Muscle of arm (tissue), 12 donors: ENCODE data around the gene MCM7. TPM values are rescaled to one million over a fixed set of nuclear protein-coding genes. Genes with fewer than 3 reads are reported as not detected.

Experiments
- DNase-seq: peaks from one replicate; pipeline ENCODE4 v3.0.0-alpha.2; 2013
- polyA plus RNA-seq, 12 donors: library from polyadenylated mRNA; unstranded; fragments of 120-200 nt; gene quantifications; one replicate each; pipeline ENCODE4 v1.2.1, GENCODE V29; 2013; ENCODE audit not compliant: insufficient read length in 12 of 12

MCM7 gene
- polyA plus RNA-seq, 12 donors: 55.3 to 95.5 (median 71.4) TPM; not detected in 1

DNA sequence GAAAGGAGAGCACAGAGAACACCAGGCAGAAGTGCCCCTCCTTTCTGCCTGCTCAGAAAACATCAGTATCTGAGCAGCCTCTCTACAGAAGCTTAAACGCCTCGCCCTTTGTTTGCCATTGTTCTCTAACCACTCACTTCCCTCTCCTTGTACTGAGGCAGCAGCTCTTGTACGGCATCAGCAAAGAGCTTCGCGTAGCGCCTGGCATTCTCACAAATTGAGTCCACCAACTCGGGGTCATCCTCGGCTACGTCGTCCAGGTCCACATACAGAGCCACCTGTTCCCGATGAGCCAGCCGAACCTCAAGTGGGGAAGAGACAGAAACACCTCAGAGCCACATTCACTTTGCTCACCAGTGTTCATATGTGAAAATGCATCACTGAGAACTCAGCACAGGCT lies 1.7 kb downstream of the MCM7 start:
- no peak for DNase-seq

DNA sequence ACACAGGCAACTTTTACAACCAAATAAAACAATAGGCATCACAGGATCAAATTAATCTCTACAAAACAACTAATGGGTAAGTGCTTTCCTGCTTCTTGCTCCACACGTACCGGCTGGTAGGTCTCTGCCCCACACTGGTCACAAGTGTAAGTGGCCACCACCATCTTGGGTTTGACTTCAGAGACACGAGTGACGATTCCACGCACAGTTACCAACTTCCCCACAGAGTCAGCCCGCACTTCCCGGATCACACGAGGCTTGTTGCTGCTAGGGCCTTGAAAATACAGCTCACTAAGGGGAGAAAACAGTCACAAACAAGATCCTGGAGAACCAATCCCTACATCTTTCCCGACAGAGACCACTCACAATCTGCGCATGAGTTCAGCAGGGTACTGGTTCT lies 2.3 kb downstream of the MCM7 start:
- DNase-seq: no peak

DNA sequence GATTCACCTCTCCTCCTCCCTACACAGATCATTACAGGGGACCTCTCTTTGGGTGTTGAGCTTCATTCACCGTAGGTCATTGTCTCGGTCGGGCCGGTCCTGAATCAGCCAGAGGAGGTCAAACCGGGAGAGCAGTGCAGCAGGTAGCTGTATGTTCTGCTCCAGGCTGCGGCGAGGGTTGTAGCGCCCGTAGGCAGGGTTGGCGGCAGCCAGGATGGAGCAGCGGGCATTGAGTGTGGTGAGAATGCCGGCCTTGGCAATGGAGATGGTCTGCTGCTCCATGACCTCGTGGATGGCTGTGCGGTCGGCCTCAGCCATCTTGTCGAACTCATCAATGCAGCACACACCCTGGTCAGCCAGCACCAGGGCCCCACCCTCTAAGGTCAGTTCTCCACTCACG lies 5.5 kb downstream of the MCM7 start:
- no peak for DNase-seq

DNA sequence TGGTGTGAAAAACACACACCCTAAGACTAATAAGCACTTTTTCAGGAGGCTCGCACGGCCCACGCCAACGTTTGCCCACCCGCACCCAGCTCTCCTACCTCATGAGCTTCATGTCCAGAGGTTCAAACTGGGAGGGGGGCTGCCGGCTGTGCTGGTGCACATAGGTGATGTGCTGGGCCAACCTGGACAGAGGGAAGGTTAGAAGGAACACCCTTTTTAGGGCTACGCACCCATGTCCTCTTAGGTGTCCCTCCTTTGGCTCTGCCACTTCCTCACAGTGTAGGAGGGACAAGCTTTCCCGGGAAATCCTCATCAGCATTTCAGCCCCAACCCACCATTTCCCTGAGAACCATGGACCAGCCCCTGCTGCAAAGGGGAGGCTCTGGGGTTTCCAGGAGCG lies 5.9 kb downstream of the MCM7 start:
- no peak for DNase-seq

DNA sequence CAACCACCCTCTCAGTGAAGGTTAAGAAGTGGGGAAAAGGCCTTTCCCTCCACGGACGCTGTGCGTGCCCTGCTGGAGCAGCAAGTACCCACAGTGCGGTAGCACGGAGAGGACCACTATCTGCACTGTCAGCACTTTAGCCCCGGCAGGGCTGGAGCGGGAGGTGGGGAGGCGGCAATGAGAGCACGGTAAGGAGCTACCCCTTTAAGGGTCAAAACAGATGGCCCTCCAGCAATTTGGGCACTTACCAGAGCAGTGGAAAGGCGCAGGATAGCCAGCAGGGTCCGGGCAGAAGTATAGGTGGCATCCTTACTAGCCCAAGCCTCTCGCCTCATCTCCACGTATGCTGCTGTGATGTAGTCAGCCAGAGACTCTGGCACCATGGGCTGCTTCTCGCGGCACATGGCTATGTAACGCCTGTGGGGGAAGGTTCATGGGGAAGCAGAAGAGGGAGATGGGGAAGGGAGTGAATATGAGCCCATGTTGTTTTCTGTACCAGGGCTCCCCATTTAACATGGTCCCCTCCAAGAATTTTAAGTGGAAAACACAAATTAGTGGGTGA lies 7.2 kb downstream of the MCM7 start:
- DNase-seq: no peak

DNA sequence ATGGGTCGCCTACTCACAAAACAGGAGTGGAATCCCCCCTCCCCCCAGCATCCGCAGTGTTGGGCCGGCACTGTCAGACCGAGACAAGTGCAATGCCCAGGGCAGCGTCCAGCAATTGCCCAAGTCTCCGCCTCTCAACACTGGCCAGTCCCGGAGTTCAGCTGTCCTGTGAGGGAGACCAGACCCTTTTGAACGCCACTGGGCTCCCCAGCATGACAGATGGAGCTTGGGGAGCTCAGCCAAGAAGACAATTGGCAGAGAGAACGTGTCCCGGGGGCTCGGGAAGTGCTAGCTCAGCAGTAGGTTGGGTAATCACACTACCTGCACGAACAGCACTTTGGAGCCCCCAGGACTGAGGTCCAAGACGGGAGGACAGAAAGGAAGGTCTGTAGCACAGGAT lies 7.7 kb downstream of the MCM7 start:
- DNase-seq: no peak

DNA sequence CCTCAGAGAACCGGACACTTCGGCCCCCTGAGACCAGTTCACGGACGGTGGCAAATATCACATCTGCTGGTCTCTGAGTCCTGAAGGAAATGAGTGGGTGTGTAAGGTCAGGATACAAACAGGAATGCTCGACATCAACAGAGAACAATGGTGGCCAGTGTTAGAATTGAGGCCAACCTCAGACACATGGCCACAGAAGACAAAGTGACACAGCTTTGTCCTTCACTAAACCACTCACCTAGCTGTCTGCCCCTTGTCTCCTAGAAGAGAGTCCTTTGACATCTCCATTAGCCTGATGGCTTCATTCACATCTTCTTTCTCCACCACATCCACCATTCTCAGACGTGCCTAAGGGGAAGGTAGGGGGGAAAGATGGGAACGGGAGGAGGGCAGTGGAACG lies 8.1 kb downstream of the MCM7 start:
- no peak for DNase-seq

DNA sequence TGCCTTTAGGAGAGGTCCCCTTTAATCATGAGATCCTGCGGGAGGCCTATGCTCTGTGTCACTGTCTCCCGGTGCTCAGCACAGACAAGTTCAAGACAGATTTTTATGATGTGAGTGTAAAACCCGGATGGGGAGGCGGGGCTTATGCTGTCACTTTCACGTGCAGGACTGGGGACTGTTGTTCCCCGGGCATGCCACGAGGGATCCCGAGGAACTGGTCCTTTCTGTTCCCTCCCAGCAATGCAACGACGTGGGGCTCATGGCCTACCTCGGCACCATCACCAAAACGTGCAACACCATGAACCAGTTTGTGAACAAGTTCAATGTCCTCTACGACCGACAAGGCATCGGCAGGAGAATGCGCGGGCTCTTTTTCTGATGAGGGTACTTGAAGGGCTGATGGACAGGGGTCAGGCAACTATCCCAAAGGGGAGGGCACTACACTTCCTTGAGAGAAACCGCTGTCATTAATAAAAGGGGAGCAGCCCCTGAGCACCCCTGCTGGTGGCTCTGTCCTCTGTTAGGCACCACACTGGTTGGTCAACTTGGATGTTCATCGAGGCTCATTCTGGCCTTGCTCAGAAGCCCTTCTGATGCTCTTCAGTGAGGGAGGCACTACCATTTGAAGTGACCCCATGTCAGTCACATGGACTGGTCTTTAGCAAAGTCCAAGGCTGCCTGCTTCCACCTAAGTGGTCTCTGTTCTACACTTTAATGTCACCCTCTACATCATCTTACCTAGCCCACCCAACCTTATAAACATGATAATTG lies 9.6 kb downstream of the MCM7 start:
- DNase-seq: no peak

DNA sequence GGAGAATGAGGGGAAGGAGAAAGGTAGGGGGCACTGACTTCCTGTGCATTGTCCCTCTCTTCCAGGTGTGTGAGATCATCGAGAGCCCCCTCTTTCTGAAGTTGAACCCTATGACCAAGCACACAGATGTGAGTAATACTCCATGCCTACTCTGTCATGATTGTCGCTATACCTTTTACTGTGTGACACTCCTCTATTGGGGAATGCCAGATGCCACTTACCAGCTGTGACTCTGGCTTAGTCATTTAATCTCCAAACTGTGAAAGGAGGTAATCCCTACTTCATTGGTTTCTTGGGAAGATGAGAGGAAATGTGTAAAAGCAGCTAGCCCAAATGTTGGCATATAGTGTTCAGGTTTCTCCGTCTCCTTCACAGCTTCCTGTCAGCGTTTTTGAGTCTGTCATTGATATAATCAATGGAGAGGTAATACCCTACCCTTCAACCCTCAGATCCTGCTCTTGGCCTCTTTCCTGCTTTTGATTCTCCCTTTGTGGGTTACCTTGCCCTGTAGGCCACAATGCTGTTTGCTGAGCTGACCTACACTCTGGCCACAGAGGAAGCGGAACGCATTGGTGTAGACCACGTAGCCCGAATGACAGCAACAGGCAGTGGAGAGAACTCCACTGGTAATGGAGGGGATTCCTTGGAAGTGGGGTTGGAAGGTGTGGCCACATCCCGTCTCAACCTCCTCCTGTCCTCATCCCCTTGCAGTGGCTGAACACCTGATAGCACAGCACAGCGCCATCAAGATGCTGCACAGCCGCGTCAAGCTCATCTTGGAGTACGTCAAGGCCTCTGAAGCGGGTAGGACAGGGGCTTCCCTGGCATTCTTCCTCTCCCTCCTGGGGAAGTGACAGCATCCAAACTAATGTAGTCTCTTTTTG lies 10.4 kb downstream of the MCM7 start:
- no peak for DNase-seq

DNA sequence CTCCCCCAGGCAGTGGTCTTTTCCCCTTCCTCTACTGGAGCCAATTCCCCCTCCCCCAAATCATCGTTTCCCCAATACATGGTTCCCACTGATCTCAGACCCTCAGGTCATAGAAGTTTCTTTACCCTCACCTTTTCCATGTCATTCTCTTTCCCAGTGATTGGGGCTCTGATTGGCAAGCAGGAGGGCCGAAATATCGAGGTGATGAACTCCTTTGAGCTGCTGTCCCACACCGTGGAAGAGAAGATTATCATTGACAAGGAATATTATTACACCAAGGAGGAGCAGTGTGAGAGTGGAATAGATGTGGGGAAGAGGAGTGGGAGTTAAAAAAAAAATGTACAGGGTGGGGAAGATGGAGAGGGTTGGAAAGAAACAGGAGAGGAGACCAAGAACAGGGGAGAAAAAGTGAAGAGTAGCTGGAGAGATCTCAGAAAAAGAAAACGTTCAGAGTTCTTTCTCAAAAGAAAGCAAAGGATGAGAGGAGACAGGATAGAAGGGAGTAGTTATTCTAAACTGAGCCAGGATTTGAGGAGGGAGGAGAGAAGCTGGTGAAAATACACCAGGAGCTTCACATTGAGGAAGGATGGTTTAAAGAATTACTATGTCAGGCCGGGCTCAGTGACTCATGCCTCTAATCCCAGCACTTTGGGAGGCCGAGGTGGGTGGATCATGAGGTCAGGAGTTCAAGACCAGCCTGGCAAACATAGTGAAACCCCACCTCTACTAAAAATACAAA lies 11.6 kb downstream of the MCM7 start:
- no peak for DNase-seq

DNA sequence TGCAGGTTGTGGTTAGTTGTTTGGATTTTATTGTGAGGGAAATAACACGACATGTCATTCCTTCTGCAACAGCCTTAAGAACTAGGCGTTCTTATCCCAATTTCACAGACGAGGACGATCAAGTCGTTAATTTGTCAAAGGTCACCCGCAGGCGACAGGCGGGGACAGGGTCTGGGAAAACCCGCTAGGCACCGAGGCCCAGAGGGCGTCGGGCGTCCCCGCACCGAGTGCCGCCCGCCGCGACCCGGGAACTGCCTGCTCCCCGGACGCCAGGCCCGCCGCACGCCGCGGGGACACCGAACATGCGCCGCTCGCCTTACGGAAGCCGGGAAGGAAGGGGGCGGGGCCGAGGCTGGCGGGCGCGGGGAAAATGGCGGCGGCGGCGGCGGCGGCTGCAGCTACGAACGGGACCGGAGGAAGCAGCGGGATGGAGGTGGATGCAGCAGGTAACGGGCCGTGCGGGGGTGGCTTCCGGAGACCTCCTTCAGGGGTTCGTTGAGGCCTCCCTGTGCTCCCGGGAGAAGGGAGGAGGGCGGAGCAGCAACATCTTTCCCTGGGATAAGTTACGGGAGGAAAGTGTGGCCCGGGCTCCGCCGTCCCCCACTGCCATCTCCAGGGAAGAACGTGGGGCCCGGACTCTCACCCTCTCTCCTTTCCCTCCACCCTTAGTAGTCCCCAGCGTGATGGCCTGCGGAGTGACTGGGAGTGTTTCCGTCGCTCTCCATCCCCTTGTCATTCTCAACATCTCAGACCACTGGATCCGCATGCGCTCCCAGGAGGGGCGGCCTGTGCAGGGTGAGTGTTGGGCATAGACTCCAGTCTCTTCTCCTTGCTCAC lies 12.4 kb downstream of the MCM7 start, which contains the start of gene COPS6:
Gene COPS6 (plus strand): TSS at position 349 of the 837 bp plus-strand sequence. CDS start 22 bp downstream, at position 371.
- DNase-seq: peak; percentile 83

DNA sequence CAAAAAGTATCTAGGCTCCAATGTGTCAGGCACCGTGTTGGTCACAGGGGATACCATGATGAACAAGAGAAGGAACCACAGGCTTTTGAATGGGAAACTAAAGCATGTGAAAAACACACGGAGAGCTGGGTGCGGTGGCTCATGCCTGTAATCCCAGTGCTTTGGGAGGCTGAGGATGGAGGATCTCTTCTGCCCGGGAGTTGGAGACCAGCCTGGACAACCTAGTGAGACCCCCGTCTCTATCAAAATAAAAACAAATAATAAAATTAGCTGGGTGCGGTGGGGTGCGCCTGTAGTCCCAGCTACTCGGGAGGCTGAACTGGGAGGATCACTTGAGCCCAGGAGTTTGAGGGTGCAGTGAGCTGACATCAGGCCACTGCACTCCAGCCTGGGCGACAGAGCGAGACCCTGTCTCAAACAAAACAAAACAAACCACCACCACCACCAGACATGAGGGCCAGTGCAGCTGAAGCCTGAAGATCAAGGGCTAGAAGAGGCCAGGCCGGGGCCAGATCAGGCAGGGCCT lies 13.0 kb downstream of the MCM7 start:
- no peak for DNase-seq

DNA sequence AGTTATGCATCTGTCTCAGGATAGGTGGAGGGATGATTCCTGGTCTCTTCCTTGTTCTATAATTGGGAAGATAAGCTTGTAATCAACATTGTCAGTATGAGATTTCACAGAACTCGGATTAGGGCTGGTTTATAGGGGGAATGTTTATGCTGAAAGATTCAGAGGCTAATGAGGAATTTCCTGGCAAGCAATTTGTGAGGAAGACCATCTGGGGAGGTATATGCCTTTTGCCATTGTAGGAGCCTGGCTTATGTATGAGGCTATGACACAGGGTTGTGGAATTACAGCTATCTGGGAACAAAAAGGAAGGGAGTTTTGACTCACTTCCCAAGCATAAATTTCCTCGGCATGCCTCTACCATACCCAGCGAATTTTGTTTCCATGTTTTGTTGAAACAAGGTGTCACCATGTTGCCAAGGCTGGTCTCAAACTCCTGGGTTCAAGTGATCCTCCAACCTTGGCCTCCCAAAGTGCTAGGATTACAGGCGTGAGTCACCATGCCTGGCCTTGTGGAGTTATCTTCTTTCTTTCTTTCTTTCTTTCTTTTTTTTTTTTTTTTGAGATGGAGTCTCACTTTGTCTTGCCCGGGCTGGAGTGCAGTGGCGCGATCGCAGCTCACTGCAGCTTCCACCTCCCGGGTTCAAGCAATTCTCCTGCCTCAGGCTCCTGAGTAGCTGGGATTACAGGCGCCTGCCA lies 14.0 kb downstream of the MCM7 start:
- DNase-seq: no peak

DNA sequence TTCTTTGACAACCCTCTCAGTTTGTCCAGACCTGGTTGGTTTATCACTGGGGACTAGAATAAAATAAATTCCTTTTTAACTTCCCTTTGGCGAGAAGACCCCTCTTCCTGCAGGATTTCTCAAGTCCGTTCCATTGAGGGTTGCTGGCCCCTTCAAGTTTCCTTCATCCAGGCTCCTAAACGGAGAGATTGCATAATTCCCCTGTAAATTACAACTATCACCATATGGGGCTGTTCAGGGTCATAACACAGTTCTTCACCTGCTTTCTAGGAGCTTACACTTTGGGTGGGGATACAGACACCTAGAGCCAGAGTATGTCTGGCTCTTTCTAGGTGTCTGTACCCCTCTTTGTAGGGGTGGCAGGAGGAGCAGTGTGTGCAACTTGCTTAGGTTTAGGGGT lies 15.7 kb downstream of the MCM7 start:
- no peak for DNase-seq

DNA sequence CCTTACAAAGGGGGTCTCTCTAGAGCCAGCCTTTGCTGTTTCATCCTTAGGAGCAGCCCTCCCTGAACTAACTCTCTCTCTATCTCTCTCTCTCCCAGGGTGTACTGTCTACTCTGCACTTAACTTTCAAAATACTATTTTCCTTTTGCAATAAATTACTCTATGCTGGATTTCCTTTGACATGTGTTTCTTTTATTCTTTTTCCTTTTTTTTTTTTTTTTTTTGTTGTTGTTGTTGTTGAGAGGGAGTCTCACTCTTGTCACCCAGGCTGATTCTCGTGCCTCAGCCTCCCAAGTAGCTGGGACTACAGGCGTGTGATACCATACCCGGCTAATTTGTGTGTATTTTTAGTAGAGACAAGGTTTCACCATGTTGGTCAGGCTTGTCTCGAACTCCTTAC lies 18.2 kb downstream of the MCM7 start:
- no peak for DNase-seq

DNA sequence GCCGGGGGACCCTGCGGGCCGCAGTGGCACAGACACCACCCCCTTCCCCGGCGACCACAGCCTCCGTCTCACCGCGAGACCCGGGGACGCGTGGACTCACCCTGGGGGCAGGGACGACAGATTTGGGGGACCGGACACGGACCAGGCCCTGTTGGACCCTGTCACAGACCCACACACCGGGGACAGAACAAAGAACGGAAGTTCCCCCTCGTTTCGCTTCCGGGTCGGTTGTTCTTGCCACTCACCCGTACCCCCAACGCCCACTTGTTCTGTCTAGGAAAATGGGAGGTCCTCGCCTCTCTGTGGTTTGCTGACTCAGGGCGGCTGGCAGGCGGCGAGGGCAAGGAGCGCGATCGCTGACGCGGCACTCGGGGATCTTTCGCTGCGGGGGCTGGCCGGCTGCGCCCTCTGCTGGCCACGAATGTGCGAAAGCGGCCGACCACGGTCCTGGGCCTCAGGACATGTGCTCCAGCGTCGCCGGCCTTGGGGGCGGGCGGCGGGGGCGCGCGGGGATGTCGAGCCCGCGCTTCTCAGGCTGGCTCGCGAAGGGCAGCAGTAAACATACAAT lies 19.6 kb downstream of the MCM7 start, which contains the start of gene ZNF3:
Gene ZNF3 (minus strand): TSS at position 189 of the 568 bp plus-strand sequence. CDS start 4,366 bp downstream, outside the sequence.
- DNase-seq: peak; percentile 99

DNA sequence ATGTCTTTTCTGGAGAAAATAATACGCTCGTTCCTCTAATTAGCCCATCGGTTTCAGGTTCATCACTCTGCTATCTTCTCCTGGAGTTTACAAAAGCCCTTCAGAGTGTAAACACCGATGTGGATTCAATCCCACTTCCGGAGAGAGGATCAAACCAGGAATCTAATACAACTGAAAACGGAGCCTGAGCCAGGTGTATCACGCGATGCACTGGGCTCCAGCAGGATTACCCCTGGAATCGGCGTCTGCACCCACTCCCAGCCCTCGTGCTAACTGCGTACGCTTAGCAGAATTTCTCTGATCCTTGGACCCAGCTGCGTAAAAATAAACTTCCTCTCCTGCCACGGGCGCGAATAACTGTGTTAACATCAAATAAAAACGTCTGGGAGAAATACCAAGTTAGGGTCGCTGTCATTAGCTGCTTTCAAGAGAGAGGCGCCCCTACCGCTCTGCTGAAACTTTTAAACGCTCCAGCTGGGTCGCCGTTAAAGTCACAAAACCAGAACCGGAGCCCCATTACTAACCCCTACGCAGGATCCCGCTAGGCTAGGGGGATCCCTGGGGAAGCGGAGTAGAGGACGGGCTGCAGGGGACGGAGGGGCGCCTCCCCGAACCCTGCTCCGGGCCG lies 20.2 kb downstream of the MCM7 start:
- no peak for DNase-seq

DNA sequence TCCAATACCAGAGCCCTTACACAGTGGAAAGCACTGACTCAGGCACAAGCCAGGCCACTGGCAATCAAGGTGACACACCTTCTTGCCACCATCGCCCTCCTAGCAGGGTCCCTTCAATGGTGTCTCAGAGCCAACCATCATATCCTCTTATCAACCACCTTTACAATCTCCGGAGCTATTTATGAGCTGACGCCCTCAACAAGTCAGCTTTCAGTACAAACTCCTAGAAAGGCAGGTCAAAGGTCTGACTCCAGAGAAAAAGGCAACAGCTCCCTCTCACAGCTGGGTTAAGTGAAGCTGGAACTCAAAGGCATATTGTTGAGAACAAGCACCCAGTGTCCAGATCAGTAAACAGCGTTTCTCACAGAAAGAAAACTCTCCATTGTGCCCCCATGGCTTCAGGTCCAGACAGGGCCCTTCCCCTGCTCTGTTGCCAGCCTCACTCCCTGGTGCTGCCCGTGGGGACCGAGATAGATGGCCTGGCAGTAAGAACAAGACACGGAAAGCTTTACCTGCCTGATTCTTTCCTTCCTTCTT lies 22.1 kb downstream of the MCM7 start:
- no peak for DNase-seq

DNA sequence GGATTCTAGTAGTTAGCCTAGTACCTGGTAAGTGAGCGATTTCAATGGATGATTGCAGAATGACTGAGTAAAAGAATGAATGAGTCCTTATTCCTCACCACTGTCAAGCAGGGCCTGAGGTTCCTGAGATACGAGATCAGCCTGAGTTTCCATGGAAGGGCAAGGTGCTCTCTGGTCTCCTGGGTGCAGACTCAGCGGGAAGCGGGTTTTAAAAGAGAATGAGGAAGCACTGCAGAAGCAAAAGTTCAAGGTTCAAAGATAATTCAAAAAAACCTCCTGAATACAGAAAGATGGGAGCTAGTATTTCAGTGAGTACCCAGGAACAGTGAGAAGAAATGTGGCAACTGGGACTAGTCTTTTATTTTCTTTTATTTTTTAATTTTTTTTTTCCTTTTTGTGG lies 24.0 kb downstream of the MCM7 start:
- no peak for DNase-seq
